Osteoblast (primary cell): ENCODE results near the gene STX1B. TPM values are rescaled to one million over a fixed set of nuclear protein-coding genes. Genes with fewer than 3 reads are reported as not detected.

Source experiments
- DNase-seq: peaks from one replicate; pipeline ENCODE4 v3.0.0; 2011; ENCODE audit warnings: low spot score, mixed read lengths; ENCODE audit not compliant: insufficient read length; ENCODE audit errors: missing footprints
- H2AFZ ChIP-seq: 2 replicates; pipeline ENCODE4 v1.6.0; 2011; ENCODE audit warnings: mild to moderate bottlenecking, low read length
- H3K27ac ChIP-seq: 2 replicates; pipeline ENCODE4 v1.5.1; 2011; ENCODE audit warnings: mild to moderate bottlenecking, low read depth, low read length, moderate library complexity
- H3K27me3 ChIP-seq: 2 replicates; pipeline ENCODE4 v1.6.0; 2012; ENCODE audit warnings: mild to moderate bottlenecking, control low read depth, inconsistent platforms, low read length, moderate library complexity; ENCODE audit not compliant: insufficient read depth
- H3K36me3 ChIP-seq: 2 replicates; pipeline ENCODE4 v1.5.1; 2011; ENCODE audit warnings: mild to moderate bottlenecking, low read length, control low read depth, moderate library complexity; ENCODE audit not compliant: insufficient read depth
- H3K4me1 ChIP-seq: 2 replicates; pipeline ENCODE4 v1.5.1; 2011; ENCODE audit warnings: mild to moderate bottlenecking, low read length, control low read depth, moderate library complexity; ENCODE audit not compliant: insufficient read depth
- H3K4me2 ChIP-seq: 2 replicates; pipeline ENCODE4 v1.6.0; 2011; ENCODE audit warnings: mild to moderate bottlenecking, low read length; ENCODE audit not compliant: insufficient read depth
- H3K4me3 ChIP-seq: fragments of 200-600 bp; sonication (generic); 3 replicates; pipeline ENCODE4 v1.5.1; 2012; ENCODE audit warnings: mild to moderate bottlenecking, low read length, inconsistent platforms; ENCODE audit not compliant: insufficient read depth
- H3K79me2 ChIP-seq: 2 replicates; pipeline ENCODE4 v1.6.0; 2012; ENCODE audit warnings: mild to moderate bottlenecking, low read length, control low read depth, inconsistent platforms; ENCODE audit not compliant: insufficient read depth
- H3K9me3 ChIP-seq: 2 replicates; pipeline ENCODE4 v1.5.1; 2011; ENCODE audit warnings: low read depth, low read length, control low read depth
- H4K20me1 ChIP-seq: 2 replicates; pipeline ENCODE4 v1.6.0; 2012; ENCODE audit warnings: mild to moderate bottlenecking, low read length, control low read depth; ENCODE audit not compliant: insufficient read depth
- total RNA-seq: library from RNA; depleted of rRNA; stranded (reverse); fragments of >200 nt; gene quantifications from 2 replicates; pipeline ENCODE4 v1.2.3, GENCODE V29; 2012
- TF ChIP-seq, protein P1 (sequence below): IDR thresholded peaks from 2 replicates; pipeline ENCODE4 v1.5.1; 2011; ENCODE audit warnings: mild to moderate bottlenecking, low read depth, low read length, moderate library complexity; ENCODE audit errors: extremely low read depth

The STX1B gene
- total RNA-seq, 1 donor = 0.72 TPM

- H4K20me1 ChIP-seq = peaks cover 19% of the 10 kb centered on the region
- H3K36me3 ChIP-seq = no peaks in the 10 kb centered on the region
- no peak overlapping the region for H3K4me2 ChIP-seq
- peak; percentile 15 for DNase-seq
- no peaks in the 10 kb centered on the region for H3K9me3 ChIP-seq
- H3K79me2 ChIP-seq = peaks cover 8% of the 10 kb centered on the region
- H3K27me3 ChIP-seq = no peaks in the 10 kb centered on the region
- H3K4me1 ChIP-seq = peaks cover 23% of the 10 kb centered on the region
- H2AFZ ChIP-seq = no peak overlapping the region
- TF ChIP-seq, protein P1, sequence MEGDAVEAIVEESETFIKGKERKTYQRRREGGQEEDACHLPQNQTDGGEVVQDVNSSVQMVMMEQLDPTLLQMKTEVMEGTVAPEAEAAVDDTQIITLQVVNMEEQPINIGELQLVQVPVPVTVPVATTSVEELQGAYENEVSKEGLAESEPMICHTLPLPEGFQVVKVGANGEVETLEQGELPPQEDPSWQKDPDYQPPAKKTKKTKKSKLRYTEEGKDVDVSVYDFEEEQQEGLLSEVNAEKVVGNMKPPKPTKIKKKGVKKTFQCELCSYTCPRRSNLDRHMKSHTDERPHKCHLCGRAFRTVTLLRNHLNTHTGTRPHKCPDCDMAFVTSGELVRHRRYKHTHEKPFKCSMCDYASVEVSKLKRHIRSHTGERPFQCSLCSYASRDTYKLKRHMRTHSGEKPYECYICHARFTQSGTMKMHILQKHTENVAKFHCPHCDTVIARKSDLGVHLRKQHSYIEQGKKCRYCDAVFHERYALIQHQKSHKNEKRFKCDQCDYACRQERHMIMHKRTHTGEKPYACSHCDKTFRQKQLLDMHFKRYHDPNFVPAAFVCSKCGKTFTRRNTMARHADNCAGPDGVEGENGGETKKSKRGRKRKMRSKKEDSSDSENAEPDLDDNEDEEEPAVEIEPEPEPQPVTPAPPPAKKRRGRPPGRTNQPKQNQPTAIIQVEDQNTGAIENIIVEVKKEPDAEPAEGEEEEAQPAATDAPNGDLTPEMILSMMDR = no peak
- no peak overlapping the region for H3K27ac ChIP-seq
- H3K4me3 ChIP-seq = no peak overlapping the region
These were observed 59.2 kb downstream of the STX1B start for GRCh38 chr16:30951193-30951592.

DNA sequence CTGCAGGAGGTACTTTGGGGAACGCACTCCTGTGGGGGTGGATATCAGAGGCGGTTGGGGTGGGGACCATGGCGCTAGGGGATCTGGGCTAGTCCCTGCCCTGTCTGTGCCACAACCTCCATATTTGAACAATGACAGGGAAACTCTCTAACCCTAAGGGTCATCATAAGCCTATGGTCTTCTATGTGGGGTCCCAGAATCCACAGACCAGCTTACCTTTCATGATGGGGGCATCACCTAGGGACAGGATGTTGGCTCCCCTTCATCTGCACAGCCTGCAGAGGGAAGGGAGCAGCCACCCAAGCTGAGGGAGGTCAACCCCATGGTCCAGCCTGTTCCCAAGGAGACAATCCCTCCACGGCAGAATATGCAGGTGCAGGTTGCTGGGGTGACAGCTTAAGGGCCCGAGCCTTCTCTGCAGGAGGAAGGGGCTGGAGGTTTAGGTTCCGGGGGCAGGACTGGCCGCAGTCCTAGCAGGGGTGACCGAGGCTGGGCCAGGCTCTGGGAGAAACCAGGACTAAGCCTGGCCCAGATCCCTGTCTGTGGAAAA lies 59.8 kb downstream of the STX1B start:
- Histone ChIP-seq H3K36me3 (no peaks in the 10 kb centered on the region), H3K27ac (no peak overlapping the region), H4K20me1 (peaks cover 19% of the 10 kb centered on the region), H3K79me2 (peaks cover 8% of the 10 kb centered on the region), H3K9me3 (no peaks in the 10 kb centered on the region), H2AFZ (no peak overlapping the region), H3K4me2 (peak overlapping the region; percentile 92), H3K4me1 (peaks cover 23% of the 10 kb centered on the region), H3K27me3 (no peaks in the 10 kb centered on the region), H3K4me3 (peak overlapping the region; percentile 86)
- peak; percentile 21 for DNase-seq
- TF ChIP-seq, protein P1 = no peak

GRCh38 chr16:30949650-30950515 lies 60.6 kb downstream of the STX1B start:
- H3K4me2 ChIP-seq = peak overlapping the region; percentile 92

More at GRCh38 chr16:30949650-30950515, 60.6 kb downstream of the STX1B start:
- Histone ChIP-seq H2AFZ (no peak overlapping the region), H3K36me3 (peaks cover 1% of the 10 kb centered on the region), H3K79me2 (peaks cover 8% of the 10 kb centered on the region), H3K27me3 (no peaks in the 10 kb centered on the region), H3K4me1 (peaks cover 23% of the 10 kb centered on the region), H3K4me3 (peak overlapping the region; percentile 86), H4K20me1 (peaks cover 19% of the 10 kb centered on the region), H3K27ac (peak overlapping the region; percentile 65), H3K9me3 (no peaks in the 10 kb centered on the region)
- TF ChIP-seq, protein P1 = no peak
- peak; percentile 91 for DNase-seq
